ENCODE measurements around the gene SRL. TPM values are rescaled to one million over a fixed set of nuclear protein-coding genes. Genes with fewer than 3 reads are reported as not detected.

Gene SRL
- total RNA-seq, 1 donor, result not detected

- Histone ChIP-seq H2AFZ (ENCODE audit: low read length) (no peak overlapping the region), H4K20me1 (ENCODE audit: insufficient read depth, low read length) (no peaks in the 10 kb centered on the region), H3K27me3 (ENCODE audit: insufficient read depth, low read length) (no peaks in the 10 kb centered on the region), H3K27ac (ENCODE audit: low read depth, low read length) (no peak overlapping the region), H3K4me1 (ENCODE audit: insufficient read depth, low read length) (no peaks in the 10 kb centered on the region), H3K79me2 (ENCODE audit: insufficient read depth, low read length) (no peaks in the 10 kb centered on the region), H3K9me3 (ENCODE audit: low read depth, low read length) (no peaks in the 10 kb centered on the region), H3K4me3 (ENCODE audit: insufficient read depth, low read length) (no peak overlapping the region), H3K4me2 (ENCODE audit: insufficient read depth, low read length) (no peak overlapping the region), H3K36me3 (ENCODE audit: insufficient read depth, low read length) (no peaks in the 10 kb centered on the region)
- DNase-seq (ENCODE audit: insufficient read length, low spot score, missing footprints), result no peak
- no peak for TF ChIP-seq CTCF (IDR thresholded peaks at IDR 0.05; ENCODE audit: extremely low read depth, low read depth, low read length)
Measured at GRCh38 chr16:4227040-4227332, 14.9 kb downstream of the SRL start.

GRCh38 chr16:4226251-4227039, 15.4 kb downstream of the SRL start:
- no peak overlapping the region for H3K4me2 ChIP-seq (ENCODE audit: insufficient read depth, low read length)

GRCh38 chr16:4225075-4225474, 16.8 kb downstream of the SRL start:
- no peak for DNase-seq (ENCODE audit: insufficient read length, low spot score, missing footprints)
- no peak overlapping the region for H3K27ac ChIP-seq (ENCODE audit: low read depth, low read length)
- H3K9me3 ChIP-seq (ENCODE audit: low read depth, low read length), result no peaks in the 10 kb centered on the region
- no peaks in the 10 kb centered on the region for H3K4me1 ChIP-seq (ENCODE audit: insufficient read depth, low read length)
- H3K27me3 ChIP-seq (ENCODE audit: insufficient read depth, low read length), result no peaks in the 10 kb centered on the region
- no peak for TF ChIP-seq CTCF (IDR thresholded peaks at IDR 0.05; ENCODE audit: extremely low read depth, low read depth, low read length)
- no peaks in the 10 kb centered on the region for H3K79me2 ChIP-seq (ENCODE audit: insufficient read depth, low read length)
- no peak overlapping the region for H3K4me2 ChIP-seq (ENCODE audit: insufficient read depth, low read length)
- no peaks in the 10 kb centered on the region for H3K36me3 ChIP-seq (ENCODE audit: insufficient read depth, low read length)
- H3K4me3 ChIP-seq (ENCODE audit: insufficient read depth, low read length), result no peak overlapping the region
- no peaks in the 10 kb centered on the region for H4K20me1 ChIP-seq (ENCODE audit: insufficient read depth, low read length)
- no peak overlapping the region for H2AFZ ChIP-seq (ENCODE audit: low read length)

More at GRCh38 chr16:4226251-4227039, 15.4 kb downstream of the SRL start:
- Histone ChIP-seq H3K36me3 (ENCODE audit: insufficient read depth, low read length) (no peaks in the 10 kb centered on the region), H3K79me2 (ENCODE audit: insufficient read depth, low read length) (no peaks in the 10 kb centered on the region), H4K20me1 (ENCODE audit: insufficient read depth, low read length) (no peaks in the 10 kb centered on the region), H3K9me3 (ENCODE audit: low read depth, low read length) (no peaks in the 10 kb centered on the region), H3K4me1 (ENCODE audit: insufficient read depth, low read length) (no peaks in the 10 kb centered on the region), H3K4me3 (ENCODE audit: insufficient read depth, low read length) (no peak overlapping the region), H3K27ac (ENCODE audit: low read depth, low read length) (no peak overlapping the region), H3K27me3 (ENCODE audit: insufficient read depth, low read length) (no peaks in the 10 kb centered on the region), H2AFZ (ENCODE audit: low read length) (no peak overlapping the region)
- TF ChIP-seq CTCF (IDR thresholded peaks at IDR 0.05; ENCODE audit: extremely low read depth, low read depth, low read length), result no peak
- no peak for DNase-seq (ENCODE audit: insufficient read length, low spot score, missing footprints)

GRCh38 chr16:4220358-4220757, 21.5 kb downstream of the SRL start:
- no peaks in the 10 kb centered on the region for H3K4me1 ChIP-seq (ENCODE audit: insufficient read depth, low read length)
- no peaks in the 10 kb centered on the region for H4K20me1 ChIP-seq (ENCODE audit: insufficient read depth, low read length)
- TF ChIP-seq CTCF (IDR thresholded peaks at IDR 0.05; ENCODE audit: extremely low read depth, low read depth, low read length), result no peak
- H3K9me3 ChIP-seq (ENCODE audit: low read depth, low read length), result no peaks in the 10 kb centered on the region
- no peak overlapping the region for H3K4me2 ChIP-seq (ENCODE audit: insufficient read depth, low read length)
- no peak overlapping the region for H3K4me3 ChIP-seq (ENCODE audit: insufficient read depth, low read length)
- no peaks in the 10 kb centered on the region for H3K27me3 ChIP-seq (ENCODE audit: insufficient read depth, low read length)
- no peak for DNase-seq (ENCODE audit: insufficient read length, low spot score, missing footprints)
- no peak overlapping the region for H2AFZ ChIP-seq (ENCODE audit: low read length)
- H3K79me2 ChIP-seq (ENCODE audit: insufficient read depth, low read length), result no peaks in the 10 kb centered on the region
- H3K27ac ChIP-seq (ENCODE audit: low read depth, low read length), result no peak overlapping the region
- H3K36me3 ChIP-seq (ENCODE audit: insufficient read depth, low read length), result no peaks in the 10 kb centered on the region

Data from osteoblast (primary cell).